Astrocyte (in vitro differentiated cells and primary cell): ENCODE data around the gene PREX1. TPM values are rescaled to one million over a fixed set of nuclear protein-coding genes. Genes with fewer than 3 reads are reported as not detected.

Experiments used
- DNase-seq: peaks from one replicate; pipeline ENCODE4 v3.0.0-alpha.2; 2010; ENCODE audit warnings: low read depth
- FAIRE-seq: peaks from 2 replicates; lab custom pipeline; 2011; peaks lifted over from hg19 to GRCh38; lab: Jason Lieb, UNC
- H2AFZ ChIP-seq: 2 replicates; pipeline ENCODE4 v1.6.0; 2012; ENCODE audit warnings: low read depth, low read length, inconsistent platforms
- H3K27ac ChIP-seq: 2 replicates; pipeline ENCODE4 v1.5.1; 2011; ENCODE audit warnings: low read depth, low read length, inconsistent platforms
- H3K27me3 ChIP-seq: 2 replicates; pipeline ENCODE4 v1.6.0; 2011; ENCODE audit warnings: low read length, inconsistent platforms; ENCODE audit not compliant: insufficient read depth
- H3K36me3 ChIP-seq: 2 replicates; pipeline ENCODE4 v1.5.1; 2011; ENCODE audit warnings: low read length, inconsistent platforms; ENCODE audit not compliant: insufficient read depth
- H3K4me1 ChIP-seq: 2 replicates; pipeline ENCODE4 v1.5.1; 2011; ENCODE audit warnings: low read length, inconsistent platforms; ENCODE audit not compliant: insufficient read depth
- H3K4me2 ChIP-seq: 2 replicates; pipeline ENCODE4 v1.6.0; 2012; ENCODE audit warnings: low read length, inconsistent platforms
- H3K4me3 ChIP-seq: 2 replicates; pipeline ENCODE4 v1.5.1; 2011; ENCODE audit warnings: low read depth, mild to moderate bottlenecking, low read length, inconsistent platforms; ENCODE audit not compliant: insufficient read depth
- H3K79me2 ChIP-seq: 2 replicates; pipeline ENCODE4 v1.6.0; 2012; ENCODE audit warnings: mild to moderate bottlenecking, low read length, inconsistent platforms; ENCODE audit not compliant: insufficient read depth
- H3K9ac ChIP-seq: 2 replicates; pipeline ENCODE4 v1.6.0; 2012; ENCODE audit warnings: mild to moderate bottlenecking, low read length, inconsistent platforms
- H3K9me3 ChIP-seq: 2 replicates; pipeline ENCODE4 v1.5.1; 2012; ENCODE audit warnings: low read depth, mild to moderate bottlenecking, low read length, inconsistent platforms; ENCODE audit not compliant: insufficient read depth
- H4K20me1 ChIP-seq: 2 replicates; pipeline ENCODE4 v1.6.0; 2012; ENCODE audit warnings: low read length, inconsistent platforms; ENCODE audit not compliant: insufficient read depth
- H3K27ac Mint-ChIP-seq: one replicate; pipeline ENCODE4 v1.8.0; 2021; ENCODE audit warnings: mild to moderate bottlenecking, mixed read lengths; ENCODE audit not compliant: unreplicated experiment
- H3K27me3 Mint-ChIP-seq: one replicate; pipeline ENCODE4 v1.8.0; 2021; ENCODE audit warnings: low read depth, mixed read lengths; ENCODE audit not compliant: unreplicated experiment
- H3K36me3 Mint-ChIP-seq: one replicate; pipeline ENCODE4 v1.8.0; 2021; ENCODE audit warnings: low read depth, mixed read lengths; ENCODE audit not compliant: unreplicated experiment
- H3K4me1 Mint-ChIP-seq: one replicate; pipeline ENCODE4 v1.8.0; 2021; ENCODE audit warnings: low read depth, mixed read lengths; ENCODE audit not compliant: unreplicated experiment
- H3K4me3 Mint-ChIP-seq: one replicate; pipeline ENCODE4 v1.8.0; 2021; ENCODE audit warnings: mild to moderate bottlenecking, moderate library complexity, mixed read lengths; ENCODE audit not compliant: unreplicated experiment
- H3K9me3 Mint-ChIP-seq: one replicate; pipeline ENCODE4 v1.8.0; 2021; ENCODE audit warnings: mild to moderate bottlenecking, mixed read lengths; ENCODE audit not compliant: unreplicated experiment
- EZH2 ChIP-seq: IDR thresholded peaks from 2 replicates; pipeline ENCODE4 v1.6.1; 2012; ENCODE audit warnings: mild to moderate bottlenecking, low read length, inconsistent platforms; ENCODE audit not compliant: insufficient read depth
- total RNA-seq: library from RNA; stranded (reverse); gene quantifications from 2 replicates; pipeline ENCODE4 v1.2.1, GENCODE V29; 2021
- TF ChIP-seq, protein P1 (sequence below): IDR thresholded peaks from 2 replicates; pipeline ENCODE4 v1.5.1; 2011; ENCODE audit warnings: low read depth, mild to moderate bottlenecking, inconsistent platforms, low read length, moderate library complexity; ENCODE audit not compliant: insufficient read depth

The PREX1 gene
- total RNA-seq, 1 donor from 2014 or later, result 3.5 TPM

DNA sequence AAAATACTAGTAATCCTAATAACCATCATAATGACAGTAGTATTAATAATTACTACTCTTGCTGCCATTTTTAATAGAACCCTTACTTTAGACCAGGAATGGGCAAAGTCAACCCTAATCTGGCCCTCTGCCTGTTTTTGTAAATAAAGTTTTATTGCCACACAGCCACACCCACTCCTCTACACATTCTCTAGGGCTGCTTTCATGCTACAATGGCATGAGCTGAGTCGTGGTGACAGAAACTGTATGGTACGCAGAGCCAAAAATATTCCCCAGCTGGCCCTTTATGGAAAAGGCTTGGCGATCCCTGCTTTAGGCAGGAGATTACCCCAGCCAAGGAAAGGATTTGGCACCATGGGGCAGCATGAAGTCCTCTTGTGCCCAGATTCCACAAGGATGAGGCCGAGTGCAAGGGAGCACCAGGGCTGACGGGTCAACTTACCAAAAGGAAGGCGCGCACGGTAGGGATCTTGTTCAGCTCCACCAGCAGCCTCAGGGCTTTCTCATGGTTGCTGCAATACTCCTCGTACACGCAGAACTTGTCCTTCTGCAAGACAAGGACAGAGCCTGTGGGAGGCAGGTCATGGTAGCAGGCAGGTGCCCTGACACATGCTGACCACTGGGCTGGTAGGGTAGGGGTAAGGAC, 93.6 kb downstream of the PREX1 start:
- peaks cover 12% of the 10 kb centered on the region for H3K4me1 Mint-ChIP-seq
- peaks cover 5% of the 10 kb centered on the region for H3K36me3 Mint-ChIP-seq
- Histone ChIP-seq H2AFZ (no peak overlapping the region), H3K36me3 (no peaks in the 10 kb centered on the region), H3K27ac (no peak overlapping the region), H3K9ac (no peak overlapping the region), H3K4me1 (peaks cover 7% of the 10 kb centered on the region), H4K20me1 (peaks cover 9% of the 10 kb centered on the region), H3K4me2 (no peak overlapping the region), H3K4me3 (no peak overlapping the region), H3K9me3 (no peaks in the 10 kb centered on the region), H3K27me3 (no peaks in the 10 kb centered on the region), H3K79me2 (no peaks in the 10 kb centered on the region)
- FAIRE-seq, result no peak
- TF ChIP-seq, protein P1, sequence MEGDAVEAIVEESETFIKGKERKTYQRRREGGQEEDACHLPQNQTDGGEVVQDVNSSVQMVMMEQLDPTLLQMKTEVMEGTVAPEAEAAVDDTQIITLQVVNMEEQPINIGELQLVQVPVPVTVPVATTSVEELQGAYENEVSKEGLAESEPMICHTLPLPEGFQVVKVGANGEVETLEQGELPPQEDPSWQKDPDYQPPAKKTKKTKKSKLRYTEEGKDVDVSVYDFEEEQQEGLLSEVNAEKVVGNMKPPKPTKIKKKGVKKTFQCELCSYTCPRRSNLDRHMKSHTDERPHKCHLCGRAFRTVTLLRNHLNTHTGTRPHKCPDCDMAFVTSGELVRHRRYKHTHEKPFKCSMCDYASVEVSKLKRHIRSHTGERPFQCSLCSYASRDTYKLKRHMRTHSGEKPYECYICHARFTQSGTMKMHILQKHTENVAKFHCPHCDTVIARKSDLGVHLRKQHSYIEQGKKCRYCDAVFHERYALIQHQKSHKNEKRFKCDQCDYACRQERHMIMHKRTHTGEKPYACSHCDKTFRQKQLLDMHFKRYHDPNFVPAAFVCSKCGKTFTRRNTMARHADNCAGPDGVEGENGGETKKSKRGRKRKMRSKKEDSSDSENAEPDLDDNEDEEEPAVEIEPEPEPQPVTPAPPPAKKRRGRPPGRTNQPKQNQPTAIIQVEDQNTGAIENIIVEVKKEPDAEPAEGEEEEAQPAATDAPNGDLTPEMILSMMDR, result no peak
- no peak for TF ChIP-seq EZH2
- peaks cover 4% of the 10 kb centered on the region for H3K27me3 Mint-ChIP-seq
- peaks cover 13% of the 10 kb centered on the region for H3K9me3 Mint-ChIP-seq
- H3K4me3 Mint-ChIP-seq, result no peak overlapping the region
- no peak overlapping the region for H3K27ac Mint-ChIP-seq
- DNase-seq, result no peak

DNA sequence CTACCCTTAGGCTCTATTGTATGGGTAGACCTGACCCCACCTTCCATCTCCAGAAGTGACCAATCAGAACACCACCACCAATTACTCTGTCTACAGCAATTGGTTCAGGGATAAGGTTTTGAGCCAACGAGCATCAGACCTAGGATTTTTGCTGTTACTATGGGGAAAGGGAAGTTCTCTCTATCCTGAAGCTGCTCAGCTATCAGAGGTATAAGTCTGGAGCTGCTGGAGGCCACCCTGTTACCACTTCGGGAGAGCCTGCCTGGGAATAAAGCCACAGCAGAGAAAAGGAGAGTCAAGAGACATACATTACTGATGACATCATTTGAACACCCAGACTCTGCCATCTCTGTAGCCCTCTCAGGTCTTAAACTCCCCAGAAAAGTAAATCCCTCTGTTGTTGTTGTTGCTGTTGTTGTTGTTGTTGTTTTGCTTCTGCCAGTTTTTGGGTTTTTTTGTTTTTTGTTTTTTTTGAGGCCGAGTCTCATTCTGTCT, 94.5 kb downstream of the PREX1 start:
- Histone ChIP-seq H3K27me3 (no peaks in the 10 kb centered on the region), H3K9ac (no peak overlapping the region), H3K79me2 (no peaks in the 10 kb centered on the region), H3K4me3 (no peak overlapping the region), H2AFZ (no peak overlapping the region), H3K9me3 (no peaks in the 10 kb centered on the region), H3K4me1 (peaks cover 7% of the 10 kb centered on the region), H3K36me3 (no peaks in the 10 kb centered on the region), H3K27ac (no peak overlapping the region), H4K20me1 (peaks cover 9% of the 10 kb centered on the region), H3K4me2 (peak overlapping the region; percentile 3)
- Mint-ChIP-seq H3K36me3 (peaks cover 5% of the 10 kb centered on the region), H3K27ac (no peak overlapping the region), H3K9me3 (peaks cover 13% of the 10 kb centered on the region), H3K27me3 (peaks cover 4% of the 10 kb centered on the region), H3K4me1 (peaks cover 11% of the 10 kb centered on the region), H3K4me3 (no peak overlapping the region)
- FAIRE-seq, result no peak
- peak; percentile 42 for DNase-seq
- no peak for TF ChIP-seq EZH2
- TF ChIP-seq, protein P1, result no peak
